ENCODE measurements around the gene PGAM1.
A peak's percentile ranks its signal among the peaks of the same experiment; 100 is the strongest.

The PGAM1 gene

DNA sequence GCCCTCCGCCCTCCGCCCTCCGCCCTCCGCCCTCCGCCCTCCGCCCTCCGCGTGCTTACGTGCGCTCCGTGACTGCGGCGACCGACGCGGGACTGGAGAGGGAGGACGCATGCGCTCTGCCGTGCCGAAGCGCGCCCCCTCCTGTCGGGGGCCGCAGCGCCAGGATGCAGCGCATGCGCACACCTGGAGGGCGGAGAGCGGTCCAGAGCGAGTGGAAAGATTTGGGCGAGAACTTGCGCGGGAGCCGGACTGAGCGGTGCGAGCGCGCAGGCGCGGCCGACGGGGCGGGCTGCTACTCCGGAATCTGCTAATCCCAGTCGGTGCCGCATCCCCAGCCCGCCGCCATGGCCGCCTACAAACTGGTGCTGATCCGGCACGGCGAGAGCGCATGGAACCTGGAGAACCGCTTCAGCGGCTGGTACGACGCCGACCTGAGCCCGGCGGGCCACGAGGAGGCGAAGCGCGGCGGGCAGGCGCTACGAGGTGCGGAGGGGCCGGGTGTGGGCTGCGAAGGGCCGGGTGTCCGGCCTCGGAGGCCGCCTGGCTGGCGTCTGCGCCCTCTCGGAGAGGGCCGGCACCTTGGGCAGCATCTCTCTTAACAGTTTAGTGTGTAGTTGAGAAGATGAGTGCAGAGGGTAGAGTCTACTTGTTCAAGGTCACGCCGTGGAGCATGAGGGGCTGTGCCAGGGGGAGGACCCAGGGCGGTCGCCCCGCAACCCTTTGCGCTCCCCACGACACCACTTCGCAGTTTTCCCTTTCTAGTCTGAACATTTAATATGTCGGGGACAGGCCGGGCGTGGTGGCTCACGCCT is at the start of gene PGAM1:
Gene PGAM1, plus strand, starts transcription at position 228 of the 812 bp plus-strand sequence. Its CDS starts 117 bp downstream, at position 345.
- peak within 1 kb of the TSS; percentile 85 for H3K4me3 Mint-ChIP-seq
- H3K9me3 Mint-ChIP-seq, result no peaks in the 10 kb centered on the region
- ATAC-seq, result peak; percentile 96
- H3K27me3 Mint-ChIP-seq, result no peaks in the 10 kb centered on the region
- peak within 1 kb of the TSS; percentile 92 for H3K27ac Mint-ChIP-seq
- no peaks in the 10 kb centered on the region for H3K36me3 Mint-ChIP-seq
- peaks cover 30% of the 10 kb centered on the region for H3K4me1 Mint-ChIP-seq

GRCh38 chr10:97376413-97376812 is 49.6 kb upstream of the PGAM1 start:
- Mint-ChIP-seq H3K27ac (no peak overlapping the region), H3K9me3 (no peaks in the 10 kb centered on the region), H3K4me3 (no peak overlapping the region), H3K4me1 (no peaks in the 10 kb centered on the region), H3K36me3 (peaks cover 52% of the 10 kb centered on the region), H3K27me3 (no peaks in the 10 kb centered on the region)
- no peak for ATAC-seq

GRCh38 chr10:97378933-97379921 is 46.8 kb upstream of the PGAM1 start:
- Mint-ChIP-seq H3K36me3 (peaks cover 34% of the 10 kb centered on the region), H3K27ac (no peak overlapping the region), H3K9me3 (no peaks in the 10 kb centered on the region), H3K4me1 (no peaks in the 10 kb centered on the region), H3K27me3 (no peaks in the 10 kb centered on the region), H3K4me3 (no peak overlapping the region)
- ATAC-seq, result no peak

GRCh38 chr10:97380516-97380915 is 45.5 kb upstream of the PGAM1 start:
- peaks cover 36% of the 10 kb centered on the region for H3K36me3 Mint-ChIP-seq

DNA sequence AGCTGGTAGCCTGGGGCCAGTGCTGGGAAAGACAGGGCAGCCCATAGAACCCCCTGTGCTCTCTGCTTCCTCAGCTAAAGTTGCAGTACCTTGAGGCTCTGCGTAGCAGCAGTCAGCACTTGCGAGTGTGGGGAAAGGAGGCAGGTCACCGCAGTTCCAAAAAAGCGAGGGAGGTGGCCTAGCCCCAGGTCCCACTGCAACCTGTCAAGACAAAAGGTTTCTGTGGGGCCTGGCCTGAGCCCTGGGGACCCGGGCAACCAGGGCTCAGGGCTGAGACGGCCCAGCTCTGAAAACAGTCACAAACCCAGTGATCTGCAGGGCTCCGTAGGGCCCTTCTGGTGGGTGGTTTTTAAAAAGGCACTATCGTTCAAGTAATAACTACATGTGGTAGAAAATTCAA is 44.4 kb upstream of the PGAM1 start:
- Mint-ChIP-seq H3K9me3 (no peaks in the 10 kb centered on the region), H3K36me3 (peaks cover 37% of the 10 kb centered on the region), H3K27me3 (no peaks in the 10 kb centered on the region), H3K27ac (no peak overlapping the region), H3K4me3 (no peak overlapping the region), H3K4me1 (no peaks in the 10 kb centered on the region)
- no peak for ATAC-seq

More at GRCh38 chr10:97380516-97380915, 45.5 kb upstream of the PGAM1 start:
- no peak overlapping the region for H3K4me3 Mint-ChIP-seq
- peak; percentile 12 for ATAC-seq
- H3K9me3 Mint-ChIP-seq, result no peaks in the 10 kb centered on the region
- H3K4me1 Mint-ChIP-seq, result no peaks in the 10 kb centered on the region
- H3K27me3 Mint-ChIP-seq, result no peaks in the 10 kb centered on the region
- H3K27ac Mint-ChIP-seq, result no peak overlapping the region

- Mint-ChIP-seq H3K4me3 (no peak overlapping the region), H3K36me3 (peaks cover 46% of the 10 kb centered on the region), H3K9me3 (no peaks in the 10 kb centered on the region), H3K27me3 (no peaks in the 10 kb centered on the region), H3K4me1 (no peaks in the 10 kb centered on the region), H3K27ac (no peak overlapping the region)
- no peak for ATAC-seq
Measured at GRCh38 chr10:97383159-97383558, 42.8 kb upstream of the PGAM1 start.

- no peaks in the 10 kb centered on the region for H3K9me3 Mint-ChIP-seq
Measured at GRCh38 chr10:97384156-97384555, 41.8 kb upstream of the PGAM1 start.

GRCh38 chr10:97384641-97385040 is 41.4 kb upstream of the PGAM1 start:
- ATAC-seq, result no peak
- Mint-ChIP-seq H3K36me3 (peaks cover 46% of the 10 kb centered on the region), H3K27ac (no peak overlapping the region), H3K4me3 (no peak overlapping the region), H3K27me3 (no peaks in the 10 kb centered on the region), H3K4me1 (no peaks in the 10 kb centered on the region), H3K9me3 (no peaks in the 10 kb centered on the region)

More at GRCh38 chr10:97384156-97384555, 41.8 kb upstream of the PGAM1 start:
- no peaks in the 10 kb centered on the region for H3K27me3 Mint-ChIP-seq
- peaks cover 47% of the 10 kb centered on the region for H3K36me3 Mint-ChIP-seq
- no peaks in the 10 kb centered on the region for H3K4me1 Mint-ChIP-seq
- no peak for ATAC-seq
- H3K4me3 Mint-ChIP-seq, result no peak overlapping the region
- no peak overlapping the region for H3K27ac Mint-ChIP-seq

DNA sequence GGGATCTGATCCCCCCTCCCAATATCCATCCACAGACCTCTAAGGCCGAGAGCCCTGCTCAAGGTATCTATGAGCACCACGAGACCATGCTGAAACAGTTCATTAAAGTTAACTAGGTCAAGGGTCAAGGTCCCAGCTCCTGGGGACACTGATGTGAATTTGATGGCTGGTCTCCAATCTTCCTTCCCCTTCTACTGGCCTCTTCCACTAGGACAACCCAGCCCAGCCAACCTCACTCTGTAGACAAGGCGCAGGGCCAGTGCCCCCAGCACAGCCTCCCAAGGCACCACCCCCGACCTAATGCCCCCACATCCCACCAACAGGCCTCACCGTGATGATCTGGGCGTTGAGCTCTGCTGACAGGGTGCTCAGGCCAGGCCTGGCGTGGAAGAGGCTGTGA is 40.4 kb upstream of the PGAM1 start:
- Mint-ChIP-seq H3K27me3 (no peaks in the 10 kb centered on the region), H3K4me3 (no peak overlapping the region), H3K27ac (no peak overlapping the region), H3K9me3 (no peaks in the 10 kb centered on the region), H3K36me3 (peaks cover 49% of the 10 kb centered on the region), H3K4me1 (no peaks in the 10 kb centered on the region)
- no peak for ATAC-seq

GRCh38 chr10:97388152-97388551 is 37.8 kb upstream of the PGAM1 start:
- Mint-ChIP-seq H3K4me1 (no peaks in the 10 kb centered on the region), H3K36me3 (peaks cover 53% of the 10 kb centered on the region), H3K27me3 (no peaks in the 10 kb centered on the region), H3K27ac (no peak overlapping the region), H3K4me3 (no peak overlapping the region), H3K9me3 (no peaks in the 10 kb centered on the region)
- ATAC-seq, result no peak

GRCh38 chr10:97390091-97390490 is 35.9 kb upstream of the PGAM1 start:
- Mint-ChIP-seq H3K4me3 (no peak overlapping the region), H3K27ac (no peak overlapping the region), H3K36me3 (peaks cover 51% of the 10 kb centered on the region)

GRCh38 chr10:97393034-97393573 is 32.9 kb upstream of the PGAM1 start:
- Mint-ChIP-seq H3K27me3 (no peaks in the 10 kb centered on the region), H3K4me3 (no peak overlapping the region), H3K36me3 (peaks cover 38% of the 10 kb centered on the region), H3K4me1 (no peaks in the 10 kb centered on the region), H3K9me3 (no peaks in the 10 kb centered on the region), H3K27ac (no peak overlapping the region)
- ATAC-seq, result no peak

More at GRCh38 chr10:97390091-97390490, 35.9 kb upstream of the PGAM1 start:
- no peaks in the 10 kb centered on the region for H3K4me1 Mint-ChIP-seq
- no peaks in the 10 kb centered on the region for H3K27me3 Mint-ChIP-seq
- no peak for ATAC-seq
- no peaks in the 10 kb centered on the region for H3K9me3 Mint-ChIP-seq

GRCh38 chr10:97396056-97396455 is 29.9 kb upstream of the PGAM1 start:
- Mint-ChIP-seq H3K9me3 (no peaks in the 10 kb centered on the region), H3K27ac (no peak overlapping the region), H3K36me3 (peaks cover 21% of the 10 kb centered on the region), H3K27me3 (no peaks in the 10 kb centered on the region), H3K4me3 (no peak overlapping the region), H3K4me1 (peaks cover 12% of the 10 kb centered on the region)
- no peak for ATAC-seq

DNA sequence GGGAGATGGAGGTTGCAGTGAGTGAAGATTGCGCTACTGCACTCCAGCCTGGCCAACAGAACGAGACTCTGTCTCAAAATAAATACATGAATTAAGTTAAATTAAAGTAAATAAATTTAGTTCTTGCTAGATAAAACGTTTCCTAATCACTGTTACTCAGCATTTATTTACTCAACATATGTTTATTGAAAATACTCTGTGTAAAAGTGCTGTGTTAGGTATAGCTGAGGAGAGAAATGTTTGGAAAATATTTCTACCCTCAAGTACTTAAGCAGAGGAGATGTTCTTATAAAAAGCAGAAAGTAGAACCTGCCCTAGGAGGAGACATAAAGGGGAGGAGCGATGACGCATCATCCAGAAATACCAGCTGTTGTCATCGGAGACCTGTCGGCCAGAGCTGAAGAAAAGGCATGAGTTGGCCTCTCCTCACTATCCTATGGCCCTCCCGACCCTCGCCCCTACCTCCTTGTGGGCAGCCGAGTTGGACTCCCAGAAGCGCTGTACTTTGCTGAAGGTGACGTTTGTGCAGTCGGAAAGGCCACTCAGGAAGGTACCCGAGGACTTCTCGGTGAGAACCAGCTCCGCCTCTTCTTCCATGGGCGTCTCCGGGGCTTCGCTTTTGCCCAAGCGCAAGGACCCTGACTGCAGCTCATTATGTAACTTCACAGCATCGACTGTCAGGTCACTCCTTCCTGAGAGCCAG is 26.0 kb upstream of the PGAM1 start:
- H3K27me3 Mint-ChIP-seq, result no peaks in the 10 kb centered on the region
- ATAC-seq, result no peak
- peaks cover 18% of the 10 kb centered on the region for H3K4me1 Mint-ChIP-seq
- peak overlapping the region; percentile 96 for H3K27ac Mint-ChIP-seq
- H3K9me3 Mint-ChIP-seq, result no peaks in the 10 kb centered on the region
- H3K36me3 Mint-ChIP-seq, result peaks cover 8% of the 10 kb centered on the region
- H3K4me3 Mint-ChIP-seq, result peak overlapping the region; percentile 98

All from stimulated activated memory B cell treated with anti-CD40 and anti-IgM and Interleukin-4, amounts not matched to agents 10 μg/mL and 1 μg/mL and 100 μg/mL, for 72 hours (primary cell).